ENCODE results near the gene IRX6.
A peak's percentile ranks its signal among the peaks of the same experiment; 100 is the strongest.

Gene IRX6

GRCh38 chr16:55369151-55369550 is 45.1 kb downstream of the IRX6 start:
- DNase-seq (ENCODE audit: low read depth in 2 of 2) = no peak
- no peak for TF ChIP-seq CTCF (IDR thresholded peaks at IDR 0.05; ENCODE audit: low read depth, low read length)
- H3K4me3 ChIP-seq (replicated peaks in 1 of 2; ENCODE audit: low read depth in 2 of 2, low read length in 2 of 2) = no peak overlapping the region

DNA sequence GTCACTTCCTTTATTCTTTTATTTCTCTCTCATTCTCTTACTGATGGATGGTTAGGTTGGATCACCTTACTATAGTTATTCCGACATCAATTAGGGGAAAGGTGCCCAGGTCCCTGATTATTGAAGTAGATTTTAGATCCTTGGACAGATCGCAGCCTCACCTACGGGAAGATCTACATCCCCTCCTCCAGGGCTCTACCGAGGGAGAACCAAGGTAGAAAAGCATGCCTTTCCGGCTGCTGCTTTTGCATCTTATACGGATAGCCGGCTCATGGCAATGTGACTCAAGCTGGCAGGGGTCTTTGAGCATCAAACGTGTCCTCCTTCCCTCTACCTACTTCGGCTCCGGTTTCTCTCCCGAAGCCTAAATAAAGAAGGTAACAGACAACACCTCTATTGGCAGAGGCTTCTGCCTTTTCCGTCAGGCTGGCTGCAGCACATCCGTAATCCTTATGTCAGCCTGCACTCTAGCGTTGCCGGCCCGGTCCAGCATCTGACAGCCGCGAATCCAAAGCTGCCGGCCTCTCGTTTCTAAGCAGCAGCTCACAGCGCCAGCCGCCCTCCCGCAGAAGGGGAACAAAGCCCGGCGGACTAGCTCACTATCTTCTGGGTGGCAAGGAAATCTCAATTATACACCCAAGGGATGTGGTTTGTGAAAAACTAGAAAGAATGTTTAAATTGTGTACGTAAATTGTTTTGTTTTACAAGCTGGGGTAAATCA is 46.9 kb downstream of the IRX6 start:
- DNase-seq (ENCODE audit: low read depth in 2 of 2) = peak; percentile 39 to 41
- H3K4me3 ChIP-seq (replicated peaks in 1 of 2; ENCODE audit: low read depth in 2 of 2, low read length in 2 of 2) = no peak overlapping the region
- TF ChIP-seq CTCF (IDR thresholded peaks at IDR 0.05; ENCODE audit: low read depth, low read length) = peak; percentile 41

DNA sequence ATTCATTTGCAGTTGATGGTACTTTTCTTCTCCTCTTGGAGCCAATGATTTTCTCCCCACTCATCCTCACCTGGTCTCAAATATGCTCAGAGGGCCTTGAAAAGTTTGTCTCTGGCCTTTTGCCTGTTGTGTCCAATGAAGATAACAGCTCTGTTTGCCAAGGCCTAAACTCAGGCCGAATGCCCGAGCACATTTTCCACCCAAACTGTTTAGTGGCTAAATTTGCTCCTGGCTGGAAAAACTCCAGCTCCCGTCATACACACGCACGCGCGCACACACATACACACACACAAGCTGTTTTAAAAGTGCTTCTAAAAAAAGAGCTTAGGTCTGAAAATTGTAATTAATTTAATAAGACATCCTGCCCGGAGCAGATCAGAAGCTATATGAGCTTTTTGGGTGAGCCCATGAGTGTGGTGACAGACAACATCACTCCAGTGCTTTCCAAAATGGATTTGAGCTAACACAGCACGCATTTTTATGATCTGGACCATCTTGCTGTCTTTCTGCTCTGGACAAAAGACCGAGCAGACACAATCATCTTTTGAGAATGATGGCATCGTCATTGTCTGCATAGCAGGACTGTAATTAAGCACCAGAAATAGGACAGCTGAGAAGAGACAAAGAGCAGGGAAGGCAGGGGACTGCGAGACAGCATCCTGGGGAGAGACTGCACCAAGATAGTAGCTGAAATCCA is 48.9 kb downstream of the IRX6 start:
- H3K4me3 ChIP-seq (replicated peaks in 1 of 2; ENCODE audit: low read depth in 2 of 2, low read length in 2 of 2) = no peak overlapping the region
- no peak for TF ChIP-seq CTCF (IDR thresholded peaks at IDR 0.05; ENCODE audit: low read depth, low read length)
- DNase-seq (ENCODE audit: low read depth in 2 of 2) = no peak

GRCh38 chr16:55373489-55373832 is 49.5 kb downstream of the IRX6 start:
- no peak for DNase-seq (ENCODE audit: low read depth in 2 of 2)
- no peak for TF ChIP-seq CTCF (IDR thresholded peaks at IDR 0.05; ENCODE audit: low read depth, low read length)
- H3K4me3 ChIP-seq (replicated peaks in 1 of 2; ENCODE audit: low read depth in 2 of 2, low read length in 2 of 2) = no peak overlapping the region

DNA sequence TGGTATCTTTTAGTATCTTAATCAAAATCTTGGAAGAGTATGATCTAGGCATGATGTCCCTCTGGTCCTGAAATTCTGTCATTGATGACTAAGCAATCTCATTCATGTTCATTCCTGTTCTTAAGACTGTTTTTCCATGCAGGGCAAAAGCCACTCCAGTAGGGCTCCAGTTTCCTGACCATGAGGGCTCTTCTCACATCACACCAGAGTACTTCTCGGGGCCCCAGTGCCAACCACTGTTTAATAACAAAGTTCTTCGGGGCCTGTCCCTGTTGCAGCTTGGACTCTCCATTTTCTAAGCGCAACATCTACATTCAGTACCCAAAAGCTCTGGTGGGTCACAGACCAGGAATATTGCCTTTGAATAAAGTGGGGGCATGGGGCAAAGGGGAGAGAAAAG is 52.0 kb downstream of the IRX6 start:
- no peak for DNase-seq (ENCODE audit: low read depth in 2 of 2)
- no peak overlapping the region for H3K4me3 ChIP-seq (replicated peaks in 1 of 2; ENCODE audit: low read depth in 2 of 2, low read length in 2 of 2)
- no peak for TF ChIP-seq CTCF (IDR thresholded peaks at IDR 0.05; ENCODE audit: low read depth, low read length)

DNA sequence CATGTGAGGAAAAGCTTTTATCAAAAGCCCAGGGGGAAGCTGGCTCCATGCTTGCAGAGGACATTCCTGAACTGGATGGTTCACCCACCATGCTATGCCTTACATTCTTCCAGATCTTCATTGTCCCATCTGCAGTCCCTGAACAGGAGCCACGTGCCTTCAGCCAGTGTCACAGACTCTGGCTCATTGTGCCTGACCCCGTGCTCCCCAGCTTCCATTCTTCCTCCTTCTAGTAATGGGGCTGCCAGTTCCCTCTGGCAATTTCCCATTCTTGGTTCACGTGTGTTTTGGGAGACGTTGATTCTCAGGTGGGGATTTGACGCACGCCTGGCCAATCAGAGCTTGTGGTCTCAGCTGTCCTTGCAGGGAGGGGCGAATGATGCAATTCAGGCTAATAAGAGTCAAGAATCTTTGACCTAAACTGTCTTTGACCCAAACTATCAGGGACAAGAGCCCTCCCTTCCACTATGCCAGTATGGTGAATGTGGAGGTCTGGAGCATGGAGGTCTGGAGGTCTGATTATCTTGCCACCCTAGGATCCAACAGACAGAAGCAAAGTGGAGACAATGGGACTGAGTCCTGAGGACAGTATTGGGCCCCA is 52.7 kb downstream of the IRX6 start:
- no peak overlapping the region for H3K4me3 ChIP-seq (replicated peaks in 1 of 2; ENCODE audit: low read depth in 2 of 2, low read length in 2 of 2)
- no peak for DNase-seq (ENCODE audit: low read depth in 2 of 2)
- TF ChIP-seq CTCF (IDR thresholded peaks at IDR 0.05; ENCODE audit: low read depth, low read length) = no peak

Data from cardiac fibroblast (primary cell).